ENCODE data around the gene ASCL5.

GRCh38 chr1:201125019-201125418 is 2.0 kb downstream of the ASCL5 start:
- TF ChIP-seq, protein P1, sequence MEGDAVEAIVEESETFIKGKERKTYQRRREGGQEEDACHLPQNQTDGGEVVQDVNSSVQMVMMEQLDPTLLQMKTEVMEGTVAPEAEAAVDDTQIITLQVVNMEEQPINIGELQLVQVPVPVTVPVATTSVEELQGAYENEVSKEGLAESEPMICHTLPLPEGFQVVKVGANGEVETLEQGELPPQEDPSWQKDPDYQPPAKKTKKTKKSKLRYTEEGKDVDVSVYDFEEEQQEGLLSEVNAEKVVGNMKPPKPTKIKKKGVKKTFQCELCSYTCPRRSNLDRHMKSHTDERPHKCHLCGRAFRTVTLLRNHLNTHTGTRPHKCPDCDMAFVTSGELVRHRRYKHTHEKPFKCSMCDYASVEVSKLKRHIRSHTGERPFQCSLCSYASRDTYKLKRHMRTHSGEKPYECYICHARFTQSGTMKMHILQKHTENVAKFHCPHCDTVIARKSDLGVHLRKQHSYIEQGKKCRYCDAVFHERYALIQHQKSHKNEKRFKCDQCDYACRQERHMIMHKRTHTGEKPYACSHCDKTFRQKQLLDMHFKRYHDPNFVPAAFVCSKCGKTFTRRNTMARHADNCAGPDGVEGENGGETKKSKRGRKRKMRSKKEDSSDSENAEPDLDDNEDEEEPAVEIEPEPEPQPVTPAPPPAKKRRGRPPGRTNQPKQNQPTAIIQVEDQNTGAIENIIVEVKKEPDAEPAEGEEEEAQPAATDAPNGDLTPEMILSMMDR (IDR thresholded peaks at IDR 0.05): no peak
- no peak for TF ChIP-seq EP300 (IDR thresholded peaks at IDR 0.05)
